Activated T-helper 1 cell treated with anti-CD3 and anti-CD28 coated beads, Interleukin-12 subunit alpha, Interleukin-12 subunit beta, Interleukin-2, Interleukin-4 antibody, amounts not matched to agents 30 ng/mL and 10 ng/mL and 1 ng/mL, durations not matched to agents 14 hours and 24 hours and 36 hours (primary cell): ENCODE data around the gene DIPK1B. TPM values are rescaled to one million over a fixed set of nuclear protein-coding genes. Genes with fewer than 3 reads are reported as not detected.

ENCODE experiments used
- DNase-seq: peaks from one replicate; pipeline ENCODE4 v3.0.0; 2021; ENCODE audit warnings: low spot score
- H3K27ac Mint-ChIP-seq: one replicate; pipeline ENCODE4 v1.8.0; 2021; ENCODE audit warnings: mild to moderate bottlenecking, mixed read lengths
- H3K27me3 Mint-ChIP-seq: one replicate; pipeline ENCODE4 v1.8.0; 2022; ENCODE audit warnings: mild to moderate bottlenecking, moderate library complexity, mixed read lengths; ENCODE audit not compliant: insufficient read depth
- H3K36me3 Mint-ChIP-seq: one replicate; pipeline ENCODE4 v1.8.0; 2021; ENCODE audit warnings: low read depth, mixed read lengths
- H3K4me1 Mint-ChIP-seq: one replicate; pipeline ENCODE4 v1.8.0; 2021; ENCODE audit warnings: low read depth, mixed read lengths
- H3K4me3 Mint-ChIP-seq: one replicate; pipeline ENCODE4 v1.8.0; 2021; ENCODE audit warnings: mild to moderate bottlenecking, moderate library complexity, mixed read lengths
- H3K9me3 Mint-ChIP-seq: one replicate; pipeline ENCODE4 v1.8.0; 2021; ENCODE audit warnings: mixed read lengths
- intact Hi-C: fragments of 100-400 bp; cut with micrococcal nuclease; formaldehyde crosslinking; loops from one replicate; pipeline ENCODE4 v1.15.1; 2024
- total RNA-seq: library from RNA; stranded (reverse); gene quantifications from 2 replicates; pipeline ENCODE4 v1.2.3, GENCODE V29; 2022

Gene DIPK1B
- total RNA-seq, 1 donor from 2014 or later: 0.88 TPM

- Mint-ChIP-seq H3K9me3 (no peaks in the 10 kb centered on the region), H3K36me3 (no peaks in the 10 kb centered on the region), H3K4me1 (peaks cover 8% of the 10 kb centered on the region), H3K27ac (no peak overlapping the region), H3K27me3 (peaks cover 5% of the 10 kb centered on the region), H3K4me3 (no peak overlapping the region)
- intact Hi-C loops: no loop called here
- DNase-seq: no peak
Observed at GRCh38 chr9:136739509-136739908, 27.1 kb downstream of the DIPK1B start.

DNA sequence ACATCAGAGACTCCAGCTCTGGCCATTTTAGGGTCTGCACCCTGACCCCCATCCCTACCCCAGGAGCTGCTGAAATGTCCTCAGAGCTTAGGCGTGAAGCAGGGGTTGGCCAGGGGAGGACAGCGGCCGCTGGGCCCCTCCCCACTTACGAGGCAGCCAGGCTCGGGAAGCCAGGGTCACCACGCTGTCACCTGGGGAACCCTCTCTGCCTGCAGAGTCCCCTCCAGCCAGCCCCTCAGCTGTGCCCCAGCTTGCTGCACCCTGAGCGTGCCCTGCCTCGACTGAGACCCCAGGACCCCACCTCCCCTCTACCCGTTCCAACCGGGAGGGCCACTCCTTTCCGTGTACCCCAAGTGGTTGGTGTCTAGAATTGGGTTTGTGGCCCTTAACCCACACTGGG, 27.7 kb downstream of the DIPK1B start:
- intact Hi-C loops: no loop called here
- DNase-seq: no peak
- Mint-ChIP-seq H3K27me3 (peaks cover 5% of the 10 kb centered on the region), H3K4me1 (peaks cover 6% of the 10 kb centered on the region), H3K4me3 (no peak overlapping the region), H3K27ac (no peak overlapping the region), H3K9me3 (no peaks in the 10 kb centered on the region), H3K36me3 (no peaks in the 10 kb centered on the region)

GRCh38 chr9:136740491-136740890, 28.1 kb downstream of the DIPK1B start:
- peaks cover 6% of the 10 kb centered on the region for H3K4me1 Mint-ChIP-seq
- no peaks in the 10 kb centered on the region for H3K36me3 Mint-ChIP-seq
- peaks cover 5% of the 10 kb centered on the region for H3K27me3 Mint-ChIP-seq
- no peak overlapping the region for H3K4me3 Mint-ChIP-seq
- no peak overlapping the region for H3K27ac Mint-ChIP-seq
- H3K9me3 Mint-ChIP-seq: no peaks in the 10 kb centered on the region
- intact Hi-C loops: no loop called here
- no peak for DNase-seq

DNA sequence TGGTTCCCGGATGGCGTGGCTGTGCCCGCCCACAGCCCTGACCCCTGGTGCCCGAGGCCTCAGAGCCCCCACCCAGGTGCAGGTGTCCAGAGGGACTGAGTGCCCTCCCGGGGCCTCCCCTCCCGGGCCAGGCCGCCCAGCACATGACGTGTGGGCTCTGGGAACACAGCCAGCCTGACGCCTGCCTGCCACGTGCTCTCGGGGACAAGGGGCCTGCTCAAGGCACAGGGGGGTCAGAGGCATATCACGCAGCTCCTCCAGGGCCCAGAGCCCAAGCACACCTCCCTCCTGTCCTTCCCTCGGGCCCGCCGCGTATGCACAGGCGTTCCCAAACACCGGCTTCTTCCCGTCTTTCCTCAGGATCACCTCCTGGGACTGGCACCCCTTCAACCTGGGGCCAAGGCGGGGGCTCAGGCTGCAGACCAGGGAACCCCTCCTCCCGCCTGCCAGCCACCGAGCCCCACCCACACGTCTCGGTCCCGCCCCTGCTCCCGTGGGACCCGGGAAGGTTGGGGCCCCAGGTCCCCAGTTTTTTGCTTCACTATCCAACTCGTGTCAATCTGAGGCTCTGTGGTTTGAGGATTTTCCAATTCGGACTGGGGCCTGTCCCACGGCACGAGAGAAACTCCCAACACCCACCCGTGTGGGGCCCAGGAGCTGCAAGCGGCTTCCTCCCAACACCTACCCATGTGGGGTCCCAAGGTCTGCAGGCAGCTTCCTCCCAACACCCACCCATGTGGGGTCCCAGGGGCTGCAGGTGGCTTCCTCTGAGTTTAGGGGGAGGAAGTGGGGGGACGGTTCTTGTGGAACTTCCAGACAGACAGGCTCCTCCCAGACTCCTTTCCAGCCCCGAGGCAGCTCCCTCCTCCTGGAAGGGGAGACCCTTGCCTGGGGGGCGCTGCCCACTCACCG, 28.9 kb downstream of the DIPK1B start:
- H3K4me1 Mint-ChIP-seq: peaks cover 6% of the 10 kb centered on the region
- H3K4me3 Mint-ChIP-seq: no peak overlapping the region
- H3K27ac Mint-ChIP-seq: no peak overlapping the region
- no peaks in the 10 kb centered on the region for H3K36me3 Mint-ChIP-seq
- H3K9me3 Mint-ChIP-seq: no peaks in the 10 kb centered on the region
- DNase-seq: no peak
- H3K27me3 Mint-ChIP-seq: peaks cover 5% of the 10 kb centered on the region
- intact Hi-C loops: no loop called here

GRCh38 chr9:136741883-136742571, 29.7 kb downstream of the DIPK1B start:
- H3K27ac Mint-ChIP-seq: no peak overlapping the region
- intact Hi-C loops: no loop called here
- peaks cover 2% of the 10 kb centered on the region for H3K27me3 Mint-ChIP-seq
- H3K4me3 Mint-ChIP-seq: no peak overlapping the region
- H3K9me3 Mint-ChIP-seq: no peaks in the 10 kb centered on the region
- no peak for DNase-seq
- H3K4me1 Mint-ChIP-seq: peaks cover 6% of the 10 kb centered on the region
- no peaks in the 10 kb centered on the region for H3K36me3 Mint-ChIP-seq

- H3K36me3 Mint-ChIP-seq: no peaks in the 10 kb centered on the region
- no peaks in the 10 kb centered on the region for H3K9me3 Mint-ChIP-seq
- no peak within 1 kb of the TSS for H3K4me3 Mint-ChIP-seq
- intact Hi-C loops: no loop called here
- DNase-seq: no peak
- peaks cover 2% of the 10 kb centered on the region for H3K27me3 Mint-ChIP-seq
- H3K27ac Mint-ChIP-seq: no peak within 1 kb of the TSS
- H3K4me1 Mint-ChIP-seq: peaks cover 6% of the 10 kb centered on the region
Observed at GRCh38 chr9:136742591-136743391, 30.4 kb downstream of the DIPK1B start, which contains the start of gene LCN10. LCN10 (minus strand) TSS chr9:136742940; CDS start chr9:136742903, 37 bp downstream.

- DNase-seq: no peak
- no peak overlapping the region for H3K27ac Mint-ChIP-seq
- H3K4me3 Mint-ChIP-seq: no peak overlapping the region
- H3K9me3 Mint-ChIP-seq: no peaks in the 10 kb centered on the region
- peaks cover 2% of the 10 kb centered on the region for H3K27me3 Mint-ChIP-seq
- intact Hi-C loops: no loop called here
- H3K36me3 Mint-ChIP-seq: no peaks in the 10 kb centered on the region
- H3K4me1 Mint-ChIP-seq: peaks cover 6% of the 10 kb centered on the region
Observed at GRCh38 chr9:136743639-136744211, 31.4 kb downstream of the DIPK1B start.

DNA sequence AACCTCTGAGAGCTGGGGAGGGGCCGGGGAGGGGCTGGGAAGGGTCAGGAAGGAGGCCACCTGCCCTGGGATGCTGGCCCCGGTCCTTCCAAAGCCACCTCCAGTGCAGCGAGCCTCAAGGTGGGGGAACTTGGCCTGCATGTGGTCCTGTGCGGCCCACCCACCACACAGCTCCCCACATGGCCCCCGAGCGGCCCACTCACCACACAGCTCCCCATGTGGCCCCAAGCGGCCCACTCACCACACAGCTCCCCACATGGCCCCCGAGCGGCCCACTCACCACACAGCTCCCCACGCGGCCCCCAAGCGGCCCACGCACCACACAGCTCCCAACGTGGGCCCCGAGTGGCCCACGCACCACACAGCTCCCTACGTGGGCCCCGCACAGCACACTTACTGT, 32.4 kb downstream of the DIPK1B start:
- Mint-ChIP-seq H3K27ac (no peak overlapping the region), H3K36me3 (no peaks in the 10 kb centered on the region), H3K4me3 (no peak overlapping the region), H3K9me3 (no peaks in the 10 kb centered on the region), H3K4me1 (peaks cover 6% of the 10 kb centered on the region), H3K27me3 (peaks cover 2% of the 10 kb centered on the region)
- DNase-seq: no peak
- intact Hi-C loops: no loop called here

- Mint-ChIP-seq H3K36me3 (peaks cover under 1% of the 10 kb centered on the region), H3K27me3 (peaks cover 1% of the 10 kb centered on the region), H3K27ac (no peak overlapping the region), H3K4me1 (peaks cover 11% of the 10 kb centered on the region), H3K4me3 (no peak overlapping the region), H3K9me3 (peaks cover 2% of the 10 kb centered on the region)
- no peak for DNase-seq
- intact Hi-C loops: no loop called here
Observed at GRCh38 chr9:136745389-136746154, 33.2 kb downstream of the DIPK1B start.

- H3K4me3 Mint-ChIP-seq: no peak overlapping the region
- H3K36me3 Mint-ChIP-seq: peaks cover 2% of the 10 kb centered on the region
- peaks cover 2% of the 10 kb centered on the region for H3K27me3 Mint-ChIP-seq
- no peak for DNase-seq
- H3K9me3 Mint-ChIP-seq: peaks cover 7% of the 10 kb centered on the region
- H3K27ac Mint-ChIP-seq: no peak overlapping the region
- intact Hi-C loops: no loop called here
- peaks cover 17% of the 10 kb centered on the region for H3K4me1 Mint-ChIP-seq
Observed at GRCh38 chr9:136746155-136746490, 33.8 kb downstream of the DIPK1B start.

GRCh38 chr9:136746621-136747020, 34.2 kb downstream of the DIPK1B start:
- intact Hi-C loops: no loop called here
- Mint-ChIP-seq H3K9me3 (peaks cover 12% of the 10 kb centered on the region), H3K27me3 (peaks cover 5% of the 10 kb centered on the region), H3K4me1 (peaks cover 13% of the 10 kb centered on the region), H3K27ac (no peak overlapping the region), H3K36me3 (peaks cover 2% of the 10 kb centered on the region), H3K4me3 (no peak overlapping the region)
- DNase-seq: no peak
